SIG-M5 (cell line): ENCODE results near the gene TANC1.

ENCODE experiments used
- DNase-seq: peaks from one replicate; lab custom pipeline; 2025; lab: John Stamatoyannopoulos, UW

Gene TANC1

GRCh38 chr2:159266554-159266953, 298.1 kb downstream of the TANC1 start:
- no peak for DNase-seq

- no peak for DNase-seq
Measured at GRCh38 chr2:159267921-159268320, 299.5 kb downstream of the TANC1 start.

GRCh38 chr2:159270744-159271379, 302.4 kb downstream of the TANC1 start:
- no peak for DNase-seq

- DNase-seq = no peak
Measured at GRCh38 chr2:159272156-159272555, 303.7 kb downstream of the TANC1 start.

- no peak for DNase-seq
Measured at GRCh38 chr2:159275111-159275510, 306.7 kb downstream of the TANC1 start.

- DNase-seq = no peak
Measured at GRCh38 chr2:159279700-159280099, 311.3 kb downstream of the TANC1 start.

GRCh38 chr2:159281002-159281401, 312.6 kb downstream of the TANC1 start:
- no peak for DNase-seq
